Stimulated activated CD4-positive, alpha-beta T cell treated with anti-CD3 and anti-CD28 coated beads, Interleukin-15, amount 100 ng/mL, for 1 hour (primary cell): ENCODE data around the gene CHD9NB.

ENCODE experiments used
- DNase-seq, 2 donors: peaks; one replicate each; pipeline ENCODE4 v3.0.0-alpha.2; 2020; ENCODE audit warnings: low read depth in 1 of 2, low spot score in 1 of 2

The CHD9NB gene

GRCh38 chr16:53052519-53053501 lies at the start of gene CHD9NB:
Gene CHD9NB, minus strand, starts transcription at chr16:53052897. Its CDS starts 8,739 bp downstream, at chr16:53044158.
- DNase-seq, result no peak

GRCh38 chr16:53100889-53101288 lies 48.2 kb upstream of the CHD9NB start:
- no peak for DNase-seq

GRCh38 chr16:53100131-53100748 lies 47.5 kb upstream of the CHD9NB start:
- no peak for DNase-seq

DNA sequence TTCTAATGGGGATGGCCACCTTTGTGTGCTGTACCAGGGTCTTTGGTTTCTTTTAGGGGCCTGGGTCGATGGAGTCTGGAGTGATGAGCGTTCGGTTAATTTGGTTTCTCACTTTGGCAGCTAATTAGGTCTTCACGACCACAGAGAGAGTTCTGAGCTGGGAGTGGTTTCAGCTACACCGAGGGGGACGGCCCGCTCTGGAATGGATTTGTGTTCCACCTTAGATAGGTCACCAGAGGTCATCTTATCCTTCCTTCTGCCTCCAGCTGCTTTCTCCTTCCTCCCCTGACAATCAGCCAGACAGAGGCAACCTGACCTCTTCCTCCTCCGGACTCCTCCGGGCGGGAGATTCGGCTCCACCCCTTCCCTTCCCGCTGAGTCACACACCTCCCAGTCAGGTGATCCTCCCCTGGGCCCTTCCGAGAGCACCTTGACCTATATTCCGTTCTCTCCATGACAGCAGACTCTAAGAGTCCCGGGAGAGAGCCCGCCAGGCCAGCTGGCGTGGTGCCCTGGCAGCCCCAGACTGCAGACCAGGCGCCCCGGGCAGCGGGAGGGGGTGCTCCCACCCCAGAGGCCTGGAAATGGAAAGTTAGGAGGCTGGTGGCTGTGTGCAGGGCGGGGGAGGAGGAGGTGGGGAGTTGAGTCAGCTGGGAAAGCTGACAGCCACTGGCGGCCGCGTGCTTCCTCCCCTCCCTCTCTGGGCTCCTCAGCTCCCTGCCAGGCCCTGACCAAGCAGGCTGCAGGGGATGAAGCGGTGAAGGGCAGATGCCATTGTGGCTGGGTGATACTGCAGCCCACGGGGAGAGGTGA lies 46.8 kb upstream of the CHD9NB start:
- peak; percentile 17 to 21 for DNase-seq

GRCh38 chr16:53098526-53099317 lies 46.0 kb upstream of the CHD9NB start:
- DNase-seq, result peak in 1 of 2 donors; percentile 7

DNA sequence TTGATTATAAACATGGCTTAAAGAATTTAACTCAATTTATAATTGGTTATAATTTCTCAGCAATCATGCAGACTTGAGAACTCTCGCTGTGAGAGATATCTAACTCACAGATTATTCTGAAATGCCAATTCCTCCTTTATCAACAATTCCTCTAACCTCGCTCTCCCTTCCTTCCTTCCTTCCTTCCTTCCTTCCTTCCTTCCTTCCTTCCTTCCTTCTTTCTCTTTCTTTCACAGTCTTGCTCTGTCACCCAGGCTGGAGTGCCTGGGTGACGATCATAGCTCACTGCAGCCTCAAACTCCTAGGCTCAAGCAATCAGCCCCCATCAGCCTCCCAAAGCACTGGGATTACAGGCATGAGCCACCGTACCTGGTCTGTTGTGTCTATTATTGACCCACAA lies 44.5 kb upstream of the CHD9NB start:
- DNase-seq, result no peak

DNA sequence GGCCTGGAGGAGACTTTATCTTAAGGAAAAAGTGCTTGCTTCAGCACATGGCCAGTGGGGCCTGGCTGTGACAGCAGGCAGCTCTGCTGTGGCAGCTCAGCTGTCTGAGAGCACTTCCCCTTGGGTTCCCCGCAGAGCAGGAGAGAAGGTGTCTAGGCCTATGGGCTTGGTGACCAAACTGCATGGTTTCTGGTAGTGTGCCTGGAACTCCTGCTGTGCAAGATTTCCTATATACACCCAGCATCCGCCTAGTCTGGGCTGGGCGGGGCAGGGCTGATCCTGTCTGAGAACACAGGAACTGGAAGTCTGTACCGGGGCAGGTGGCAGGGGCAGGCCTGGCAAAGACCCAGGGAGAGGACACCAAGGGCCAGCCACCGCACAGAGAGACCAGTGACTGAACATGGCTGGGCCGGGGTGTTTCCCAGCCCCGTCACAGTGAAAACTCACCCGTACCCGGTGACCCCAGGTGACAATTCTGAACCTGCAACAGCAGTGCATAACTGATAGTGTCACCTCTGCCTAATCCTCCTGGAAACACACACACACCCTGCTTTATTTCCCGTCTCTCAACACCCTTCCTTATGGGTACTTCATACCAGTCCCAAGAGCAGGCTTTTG lies 41.4 kb upstream of the CHD9NB start:
- peak in 1 of 2 donors; percentile 2 for DNase-seq

DNA sequence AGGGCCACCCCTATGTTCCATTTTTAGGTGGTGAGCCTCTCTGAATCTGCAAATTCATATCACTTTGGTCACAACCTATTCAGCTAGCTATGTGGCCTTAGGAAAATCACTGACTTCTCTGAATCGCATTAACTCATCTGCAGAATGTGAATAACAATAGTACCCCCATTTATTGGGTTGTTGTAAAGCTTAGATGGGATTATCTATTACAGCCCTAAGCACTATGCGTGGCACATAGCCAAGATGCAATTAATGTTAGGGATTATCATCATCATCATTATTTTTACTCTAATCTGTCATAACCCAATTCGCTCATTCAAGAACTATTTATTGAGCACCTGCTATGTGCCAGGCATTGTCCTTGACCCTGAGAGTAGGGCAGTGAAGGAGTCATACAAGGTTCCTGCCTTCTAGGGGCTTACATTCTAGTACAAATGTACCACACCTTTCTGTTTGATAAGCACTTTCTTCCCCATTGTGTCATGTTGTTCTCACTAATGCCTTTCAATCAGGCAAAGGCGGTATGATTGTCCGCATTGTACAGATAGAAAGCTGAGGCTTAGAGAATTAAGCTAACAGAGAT lies 40.6 kb upstream of the CHD9NB start:
- no peak for DNase-seq

GRCh38 chr16:53092284-53092683 lies 39.6 kb upstream of the CHD9NB start:
- DNase-seq, result no peak

DNA sequence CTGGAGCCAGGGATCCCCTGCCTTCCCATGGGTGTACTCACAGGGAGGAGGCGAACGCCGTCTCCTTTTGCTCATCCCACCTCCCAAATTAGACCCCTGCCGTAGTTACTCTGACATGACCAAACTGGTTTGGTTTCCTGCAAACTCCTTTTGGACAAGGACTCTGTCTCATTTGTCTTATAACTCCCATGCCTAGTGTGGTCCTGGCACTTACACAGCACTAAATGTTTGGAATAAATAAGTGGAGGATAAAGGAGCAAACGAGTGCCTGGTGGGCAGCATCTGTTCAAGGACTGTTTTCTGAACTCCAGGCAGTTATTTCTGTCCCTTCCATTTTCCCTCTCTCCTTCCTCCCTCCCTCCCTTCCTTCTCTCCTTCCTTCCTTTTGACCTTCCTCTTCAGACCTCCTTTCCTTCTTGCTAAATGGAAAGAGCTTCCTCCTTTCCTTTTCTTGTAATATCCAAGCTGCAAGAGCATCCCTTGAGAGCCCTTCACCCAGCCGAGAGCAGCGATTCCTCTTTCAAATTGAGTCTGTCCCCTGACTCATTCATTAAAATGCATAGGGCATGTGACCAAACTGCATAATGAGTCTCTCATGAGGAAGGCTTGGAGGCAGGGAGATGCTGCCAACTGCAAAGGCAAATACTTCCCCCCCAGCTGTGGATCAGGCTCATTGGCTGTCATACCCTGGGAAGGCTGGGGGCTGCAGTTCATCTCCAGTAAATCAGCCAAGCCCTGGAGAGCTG lies 38.9 kb upstream of the CHD9NB start:
- no peak for DNase-seq

DNA sequence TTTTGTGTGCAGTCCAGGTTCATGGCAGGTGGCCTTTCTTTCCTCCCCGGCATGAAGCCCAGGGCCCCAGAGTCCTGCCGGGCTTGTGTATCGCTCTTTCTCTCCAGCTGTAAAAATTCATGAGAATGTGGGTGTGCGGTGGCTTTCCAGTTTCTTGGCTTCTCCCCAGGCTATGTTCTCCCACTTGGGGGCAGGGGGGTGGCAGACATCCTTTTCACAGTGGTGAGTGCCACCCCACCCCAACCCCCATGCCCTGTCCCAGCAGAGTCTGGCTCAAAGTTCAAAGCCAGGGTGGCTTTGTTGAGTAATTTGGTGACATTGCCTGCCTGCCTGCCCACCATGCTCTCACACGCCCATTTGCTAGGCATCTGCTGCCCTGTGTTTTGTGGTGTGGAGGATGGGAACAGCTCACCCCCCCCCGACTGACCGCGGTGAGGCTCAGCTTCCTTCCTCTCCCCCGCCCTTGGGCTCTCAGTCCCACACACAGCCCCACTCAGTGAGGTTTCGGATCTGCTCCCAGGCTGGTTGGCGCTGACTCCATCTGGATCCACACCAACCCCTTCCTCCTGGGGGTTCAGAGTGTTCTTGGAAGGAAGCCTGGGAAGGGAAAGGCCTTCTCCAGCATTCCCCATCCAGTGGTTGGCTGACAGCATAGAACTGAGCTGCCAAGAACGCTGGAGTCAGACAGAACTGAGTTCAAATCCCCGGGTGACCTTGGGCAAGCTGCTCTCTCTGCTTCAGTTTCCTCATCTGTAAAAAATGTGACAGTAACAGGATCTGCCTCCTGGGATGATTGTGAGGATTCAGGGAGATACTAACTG lies 38.1 kb upstream of the CHD9NB start:
- no peak for DNase-seq

GRCh38 chr16:53090286-53090590 lies 37.5 kb upstream of the CHD9NB start:
- DNase-seq, result no peak

GRCh38 chr16:53089434-53090285 lies 37.0 kb upstream of the CHD9NB start:
- DNase-seq, result no peak

DNA sequence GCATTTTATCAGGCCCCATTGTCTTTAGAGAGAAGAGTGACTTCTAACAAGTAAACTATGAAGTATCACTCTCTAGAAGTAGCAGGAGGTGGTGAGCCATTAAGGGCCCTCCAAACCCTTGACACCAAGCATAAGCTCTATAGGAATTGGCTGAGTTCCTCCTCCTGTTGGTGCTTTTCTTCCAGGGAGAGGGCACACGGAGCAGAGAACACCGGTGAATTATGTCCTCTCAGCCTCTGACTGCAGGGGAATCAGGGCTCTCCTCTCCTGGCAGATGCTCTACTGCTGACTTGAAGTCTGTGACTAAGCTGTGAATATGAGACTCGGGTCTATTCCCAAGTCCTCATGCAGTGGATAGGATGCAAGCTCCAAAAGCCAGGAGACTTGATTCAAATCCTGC lies 34.4 kb upstream of the CHD9NB start:
- no peak for DNase-seq

DNA sequence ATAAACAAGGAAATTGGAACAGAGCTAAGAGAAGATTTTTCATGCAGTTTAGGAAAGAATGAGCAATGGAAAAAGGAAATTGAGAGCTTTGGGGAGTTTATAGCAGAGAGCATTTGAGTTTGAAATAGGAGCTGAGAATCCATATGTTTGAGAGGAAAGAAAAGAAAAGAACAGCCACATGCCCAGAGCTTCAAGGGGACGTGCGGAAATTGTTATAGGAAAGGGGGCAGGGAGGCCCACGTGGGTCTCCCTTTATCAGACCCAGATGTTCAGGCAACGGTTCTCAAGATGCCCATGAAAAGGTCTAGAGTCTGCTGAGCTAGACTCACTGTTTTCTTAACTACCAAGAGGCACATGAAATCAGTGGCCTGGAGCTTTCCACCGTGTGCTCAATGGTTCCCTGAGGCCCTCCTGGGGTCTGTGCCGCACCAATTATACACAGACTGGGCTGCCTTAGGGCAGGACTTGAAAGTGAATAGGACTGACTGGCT lies 33.3 kb upstream of the CHD9NB start:
- no peak for DNase-seq

- DNase-seq, result no peak
Measured at GRCh38 chr16:53085369-53085843, 32.7 kb upstream of the CHD9NB start.

- no peak for DNase-seq
Measured at GRCh38 chr16:53084746-53085334, 32.1 kb upstream of the CHD9NB start.
